Measurements from ENCODE around the gene ZNF835.

Gene ZNF835

GRCh38 chr19:56612737-56613136 lies 58.8 kb downstream of the ZNF835 start:
- TF ChIP-seq POLR2AphosphoS5 (IDR thresholded peaks at IDR 0.05; ENCODE audit: low read depth, low read length) (no peak), SIN3A (IDR thresholded peaks at IDR 0.05; ENCODE audit: borderline replicate concordance, insufficient read depth, low read length) (no peak), REST (IDR thresholded peaks at IDR 0.05; ENCODE audit: insufficient read depth in 1 of 2, low read depth in 2 of 2, low read length in 2 of 2) (no peak), TAF1 (IDR thresholded peaks at IDR 0.05; ENCODE audit: borderline replicate concordance, insufficient read depth, low read length) (no peak), FOXP2 (optimal IDR thresholded peaks at IDR 0.05; ENCODE audit: borderline replicate concordance, extremely low read depth, extremely low read length, insufficient read depth) (no peak)

Data from PFSK-1 (cell line).